Cardiac fibroblast (primary cell): ENCODE measurements around the gene DGKQ.

Experiments
- DNase-seq, 2 donors: peaks; one replicate each; pipeline versions ENCODE4 v3.0.0 to v3.0.0-alpha.2; 2010; ENCODE audit warnings: low read depth in 2 of 2
- H3K4me3 ChIP-seq, 2 donors: replicated peaks in 1 of 2; 1 replicate in 1 of 2; 2 replicates in 1 of 2; pipeline ENCODE4 v1.5.1; 2011; ENCODE audit warnings: low read depth in 2 of 2, low read length in 2 of 2, mild to moderate bottlenecking in 2 of 2, moderate library complexity in 1 of 2
- CTCF ChIP-seq: IDR thresholded peaks from one replicate; pipeline ENCODE4 v1.5.1; 2011; ENCODE audit warnings: low read depth, mild to moderate bottlenecking, low read length, inconsistent platforms

The DGKQ gene

DNA sequence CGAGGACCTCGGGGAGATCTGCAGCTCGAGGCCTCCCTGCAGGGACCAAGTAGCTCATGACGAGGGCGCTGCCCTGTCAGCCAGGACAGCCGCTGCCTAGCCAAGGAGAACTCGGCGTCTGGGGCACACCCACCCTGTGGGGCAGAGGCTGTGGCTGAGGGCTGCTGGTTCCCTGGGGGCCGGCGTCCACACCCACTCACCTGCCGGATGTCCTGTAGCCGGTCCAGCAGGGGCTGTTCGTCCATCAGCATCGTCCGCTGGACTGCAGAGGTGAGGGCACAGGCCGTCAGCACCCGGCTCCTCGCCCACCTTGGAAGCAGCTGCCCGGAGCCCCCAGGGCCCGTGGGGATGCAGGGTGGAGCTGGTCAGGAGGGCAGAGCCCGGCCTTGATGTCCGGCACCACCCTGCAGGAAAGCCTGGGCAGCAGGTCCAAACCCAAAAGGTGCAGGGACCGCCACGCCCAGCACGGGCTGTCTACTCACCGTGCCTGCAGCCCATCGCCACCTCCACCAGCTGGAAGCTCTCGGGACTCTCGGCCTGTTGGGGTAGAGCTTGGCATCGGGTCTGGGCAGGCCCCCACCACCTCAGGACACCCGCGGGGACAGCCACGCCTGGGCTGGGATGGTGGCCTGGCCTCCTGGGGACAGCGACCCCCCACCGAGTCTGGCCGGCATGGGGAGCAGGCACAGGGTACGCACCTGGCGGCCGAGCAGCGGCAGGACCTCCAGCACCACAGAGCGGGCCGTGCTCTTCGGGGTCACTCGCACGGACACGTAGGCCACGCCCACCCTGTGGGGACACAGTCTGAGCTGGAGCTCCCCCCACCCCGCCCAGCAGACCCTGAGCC is 6.9 kb downstream of the DGKQ start:
- no peak overlapping the region for H3K4me3 ChIP-seq
- no peak for DNase-seq

DNA sequence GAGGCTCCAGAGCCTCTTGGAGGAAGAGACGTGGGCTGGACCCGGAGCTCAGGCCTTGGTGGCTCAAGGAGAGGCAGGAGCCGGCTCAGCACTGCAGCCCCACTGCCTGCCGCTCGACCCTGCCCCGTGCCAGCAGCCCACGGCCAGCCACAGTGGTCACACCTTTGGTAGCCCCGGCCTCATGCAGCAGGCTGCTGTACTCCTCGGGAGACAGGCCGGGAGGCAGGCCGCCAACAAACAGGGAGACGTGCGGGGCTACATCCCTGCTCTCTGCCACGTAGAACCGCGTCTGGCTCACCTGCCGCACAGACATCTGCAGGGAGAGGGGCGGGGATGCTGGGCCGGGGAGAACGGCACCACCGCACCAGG is 7.6 kb downstream of the DGKQ start:
- no peak for TF ChIP-seq CTCF
- DNase-seq, result no peak
- H3K4me3 ChIP-seq, result no peak overlapping the region

More for the DNA sequence above, 6.9 kb downstream of the DGKQ start:
- TF ChIP-seq CTCF, result no peak

DNA sequence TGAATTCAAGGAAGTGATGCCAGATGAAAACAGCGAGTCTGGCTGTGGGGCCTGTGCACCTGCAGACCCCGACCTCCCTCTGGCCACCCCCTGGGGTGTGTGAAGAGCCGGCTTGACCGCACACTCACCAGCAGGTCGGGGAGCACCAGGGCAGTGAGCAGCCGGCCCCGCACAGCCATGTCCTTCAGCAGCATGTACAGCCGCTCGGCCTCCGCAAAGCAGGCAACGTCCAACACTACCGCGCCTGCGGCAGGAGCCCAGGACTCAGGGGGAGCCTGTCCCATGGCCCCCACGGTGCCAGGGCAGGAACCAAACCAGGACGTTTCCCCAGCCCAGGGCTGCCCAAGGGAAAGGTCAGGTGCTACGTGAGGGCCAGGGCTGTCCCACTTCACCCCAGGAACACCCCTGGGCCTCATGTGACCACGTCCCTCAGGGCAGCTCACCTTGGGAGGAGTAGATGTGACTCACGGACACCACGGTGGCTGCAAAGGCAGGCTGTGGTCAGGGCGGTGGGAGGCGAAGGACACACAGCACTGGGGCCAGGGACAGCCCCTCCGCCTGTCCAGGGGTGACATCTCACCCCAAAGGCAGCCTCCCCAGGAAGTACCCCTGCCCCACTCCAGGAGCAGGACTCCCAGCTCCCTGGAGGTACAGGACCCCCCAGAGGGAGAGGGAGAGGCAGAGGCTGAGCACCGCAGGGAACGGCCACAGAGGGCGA is 8.2 kb downstream of the DGKQ start:
- no peak overlapping the region for H3K4me3 ChIP-seq
- no peak for DNase-seq
- no peak for TF ChIP-seq CTCF

DNA sequence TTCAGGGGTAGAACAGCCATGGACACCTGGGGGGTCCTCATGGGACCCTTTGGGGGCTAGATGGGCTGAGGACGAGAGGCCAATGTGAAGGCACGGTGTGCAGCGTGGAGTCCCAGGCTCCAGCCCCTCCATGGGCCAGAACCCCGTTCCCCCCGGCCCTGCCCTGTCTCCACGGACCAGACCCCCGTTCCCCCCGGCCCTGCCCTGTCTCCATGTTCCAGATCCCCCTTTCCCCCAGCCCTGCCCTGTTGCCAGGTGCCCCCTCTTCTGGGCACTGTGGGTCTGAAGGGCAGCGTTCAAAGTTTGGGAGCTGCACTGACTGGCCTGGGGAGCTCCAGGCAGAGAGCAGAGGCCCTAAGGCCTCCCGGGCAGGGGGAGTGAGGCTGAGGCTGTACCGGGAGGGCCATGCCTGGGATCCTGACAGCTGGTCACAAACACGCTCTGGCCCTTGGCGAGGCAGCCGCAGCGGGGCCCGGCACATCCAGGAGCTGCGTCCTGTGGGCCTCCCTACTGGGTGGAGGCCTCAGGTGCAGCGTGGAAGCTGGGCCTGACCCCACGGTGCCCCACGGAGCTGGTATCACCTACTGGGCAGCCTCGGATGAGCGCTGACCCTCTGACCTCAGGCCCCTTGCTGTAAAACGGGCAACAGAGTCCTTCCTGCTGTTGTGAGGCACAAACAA is 8.9 kb downstream of the DGKQ start:
- H3K4me3 ChIP-seq, result no peak overlapping the region
- no peak for DNase-seq
- TF ChIP-seq CTCF, result no peak

- DNase-seq, result no peak
- TF ChIP-seq CTCF, result no peak
- no peak overlapping the region for H3K4me3 ChIP-seq
Observed at GRCh38 chr4:963276-964225, 9.8 kb downstream of the DGKQ start.
